GM13977 (cell line): ENCODE measurements around the gene NUP205.
"Not testable (repeated sequence)": the region's sequence is repeated elsewhere in the genome, so short reads cannot be mapped to it uniquely, and the experiment has no call there.

Experiments
- DNase-seq: peaks from one replicate; pipeline ENCODE4 v3.0.0; 2012; ENCODE audit warnings: low spot score
- CTCF ChIP-seq: IDR thresholded peaks from 2 replicates; pipeline ENCODE4 v1.5.1; 2012; ENCODE audit warnings: mild to moderate bottlenecking, control low read depth; ENCODE audit not compliant: insufficient read depth; ENCODE audit errors: extremely low read depth, missing control alignments
- in situ Hi-C: fragments of 300-500 bp; cut with MboI; formaldehyde crosslinking; loops from one replicate; pipeline ENCODE4 v1.12.0; 2022; ENCODE audit warnings: low sequenced_read_pairs, low pct_unique_long_range_greater_than_20kb, mixed read lengths, inconsistent platforms; ENCODE audit not compliant: unreplicated experiment

NUP205 gene

GRCh38 chr7:135634191-135634878 lies 76.6 kb downstream of the NUP205 start:
- no peak for DNase-seq
- no peak for TF ChIP-seq CTCF
- in situ Hi-C loops: no loop called here

- DNase-seq, in situ Hi-C loops: not testable (repeated sequence)
Measured at GRCh38 chr7:135639690-135640089, 82.0 kb downstream of the NUP205 start.

- no peak for TF ChIP-seq CTCF
- DNase-seq: no peak
- in situ Hi-C loops: no loop called here
Measured at GRCh38 chr7:135644154-135644553, 86.4 kb downstream of the NUP205 start.

- in situ Hi-C loops: no loop called here
- no peak for TF ChIP-seq CTCF
- DNase-seq: no peak
Measured at GRCh38 chr7:135644729-135645128, 87.0 kb downstream of the NUP205 start.

- in situ Hi-C loops: no loop called here
- no peak for DNase-seq
- peak; percentile 56 for TF ChIP-seq CTCF
Measured at GRCh38 chr7:135645296-135645904, 87.7 kb downstream of the NUP205 start.

GRCh38 chr7:135647755-135648154 lies 90.0 kb downstream of the NUP205 start:
- no peak for DNase-seq
- in situ Hi-C loops: no loop called here
- TF ChIP-seq CTCF: no peak

- in situ Hi-C loops: no loop called here
- TF ChIP-seq CTCF: no peak
- no peak for DNase-seq
Measured at GRCh38 chr7:135648235-135648634, 90.5 kb downstream of the NUP205 start.
